GM18519 (cell line): ENCODE data around the gene SLAMF8.

Experiments
- ATAC-seq: cut with Tn5 transposase; IDR thresholded peaks from one replicate; pipeline ENCODE4 v1.9.1; 2021; ENCODE audit warnings: mild to moderate bottlenecking, moderate library complexity; ENCODE audit not compliant: unreplicated experiment, low FRiP score

Gene SLAMF8

GRCh38 chr1:159817276-159818041 lies 9.2 kb upstream of the SLAMF8 start:
- ATAC-seq = no peak

- no peak for ATAC-seq
Measured at GRCh38 chr1:159821171-159821867, 5.4 kb upstream of the SLAMF8 start.

GRCh38 chr1:159823406-159823805 lies 3.3 kb upstream of the SLAMF8 start:
- no peak for ATAC-seq

- ATAC-seq = no peak
Measured at GRCh38 chr1:159825564-159825963, 1.1 kb upstream of the SLAMF8 start.

- ATAC-seq = no peak
Measured at GRCh38 chr1:159827102-159827490, 423 bp downstream of the SLAMF8 start.

GRCh38 chr1:159827549-159827948 lies 876 bp downstream of the SLAMF8 start:
- no peak for ATAC-seq

- ATAC-seq = no peak
Measured at GRCh38 chr1:159828176-159828575, 1.5 kb downstream of the SLAMF8 start.

GRCh38 chr1:159828581-159829272 lies 2.1 kb downstream of the SLAMF8 start:
- ATAC-seq = no peak

- peak; percentile 67 for ATAC-seq
Measured at GRCh38 chr1:159829273-159829634, 2.6 kb downstream of the SLAMF8 start.

GRCh38 chr1:159829822-159830465 lies 3.3 kb downstream of the SLAMF8 start:
- no peak for ATAC-seq

GRCh38 chr1:159830722-159831121 lies 4.0 kb downstream of the SLAMF8 start:
- no peak for ATAC-seq

- ATAC-seq = no peak
Measured at GRCh38 chr1:159831412-159832141, 4.9 kb downstream of the SLAMF8 start.

- ATAC-seq = no peak
Measured at GRCh38 chr1:159832309-159832708, 5.6 kb downstream of the SLAMF8 start.

- no peak for ATAC-seq
Measured at GRCh38 chr1:159835356-159835755, 8.7 kb downstream of the SLAMF8 start.

- no peak for ATAC-seq
Measured at GRCh38 chr1:159835862-159836525, 9.3 kb downstream of the SLAMF8 start.

- peak; percentile 69 for ATAC-seq
Measured at GRCh38 chr1:159838715-159839114, 12.0 kb downstream of the SLAMF8 start.

GRCh38 chr1:159839116-159839849 lies 12.6 kb downstream of the SLAMF8 start:
- ATAC-seq = peak; percentile 49

- ATAC-seq = no peak
Measured at GRCh38 chr1:159841749-159842148, 15.1 kb downstream of the SLAMF8 start.

- no peak for ATAC-seq
Measured at GRCh38 chr1:159843459-159843858, 16.8 kb downstream of the SLAMF8 start.
